ENCODE measurements around the gene FRYL.
A peak's percentile ranks its signal among the peaks of the same experiment; 100 is the strongest.
"Not testable (repeated sequence)": the region's sequence is repeated elsewhere in the genome, so short reads cannot be mapped to it uniquely, and the experiment has no call there.

The FRYL gene

GRCh38 chr4:48779998-48780864 lies at the start of gene FRYL:
TSS of gene FRYL (minus strand) at chr4:48780279. CDS start at chr4:48634410, 145,869 bp downstream.
- DNase-seq = peak; percentile 100

GRCh38 chr4:48827622-48828021 lies 47.5 kb upstream of the FRYL start:
- DNase-seq = no peak

GRCh38 chr4:48821431-48821830 lies 41.4 kb upstream of the FRYL start:
- DNase-seq = peak; percentile 56

- no peak for DNase-seq
Measured at GRCh38 chr4:48816971-48817370, 36.9 kb upstream of the FRYL start.

GRCh38 chr4:48816297-48816696 lies 36.2 kb upstream of the FRYL start:
- not testable (repeated sequence) for DNase-seq

DNA sequence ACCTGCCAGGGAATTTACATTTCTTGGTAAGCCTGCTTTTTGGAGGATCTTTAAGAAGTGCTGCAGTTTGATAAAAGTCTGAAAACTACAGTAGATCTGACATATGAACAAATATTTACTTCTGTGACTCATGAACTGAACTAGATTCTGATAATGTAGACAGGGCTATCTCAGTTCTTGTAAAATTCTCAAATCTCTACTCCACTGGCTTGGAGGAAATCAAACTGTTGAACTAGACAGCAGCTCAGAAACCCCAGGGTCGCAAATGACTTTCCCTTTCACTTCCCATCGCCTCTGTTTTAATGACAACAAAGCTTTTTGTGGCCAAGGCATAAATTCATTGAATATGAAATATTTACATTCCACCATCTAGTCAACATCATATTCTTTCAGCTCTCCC lies 35.4 kb upstream of the FRYL start:
- DNase-seq = peak; percentile 47

- DNase-seq = peak; percentile 22
Measured at GRCh38 chr4:48813964-48814363, 33.9 kb upstream of the FRYL start.

DNA sequence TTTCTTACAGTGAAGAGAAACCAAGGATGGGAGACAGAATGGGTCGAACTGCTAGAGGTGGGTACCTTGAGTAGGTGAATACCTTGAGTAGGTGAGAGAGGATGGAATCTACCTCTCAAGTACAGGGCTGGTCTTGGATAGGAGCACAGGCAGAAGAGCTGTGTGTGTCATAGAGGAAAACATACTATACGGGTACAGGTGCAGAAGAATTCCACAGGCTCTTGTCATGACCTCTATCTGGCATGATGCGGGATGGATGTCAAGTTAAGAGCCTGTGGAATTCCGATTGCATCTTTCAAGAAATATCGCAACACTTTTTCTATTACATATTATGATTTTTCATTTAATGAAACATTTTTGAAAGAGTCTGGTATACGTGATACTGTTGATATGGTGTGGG lies 32.8 kb upstream of the FRYL start:
- DNase-seq = no peak

DNA sequence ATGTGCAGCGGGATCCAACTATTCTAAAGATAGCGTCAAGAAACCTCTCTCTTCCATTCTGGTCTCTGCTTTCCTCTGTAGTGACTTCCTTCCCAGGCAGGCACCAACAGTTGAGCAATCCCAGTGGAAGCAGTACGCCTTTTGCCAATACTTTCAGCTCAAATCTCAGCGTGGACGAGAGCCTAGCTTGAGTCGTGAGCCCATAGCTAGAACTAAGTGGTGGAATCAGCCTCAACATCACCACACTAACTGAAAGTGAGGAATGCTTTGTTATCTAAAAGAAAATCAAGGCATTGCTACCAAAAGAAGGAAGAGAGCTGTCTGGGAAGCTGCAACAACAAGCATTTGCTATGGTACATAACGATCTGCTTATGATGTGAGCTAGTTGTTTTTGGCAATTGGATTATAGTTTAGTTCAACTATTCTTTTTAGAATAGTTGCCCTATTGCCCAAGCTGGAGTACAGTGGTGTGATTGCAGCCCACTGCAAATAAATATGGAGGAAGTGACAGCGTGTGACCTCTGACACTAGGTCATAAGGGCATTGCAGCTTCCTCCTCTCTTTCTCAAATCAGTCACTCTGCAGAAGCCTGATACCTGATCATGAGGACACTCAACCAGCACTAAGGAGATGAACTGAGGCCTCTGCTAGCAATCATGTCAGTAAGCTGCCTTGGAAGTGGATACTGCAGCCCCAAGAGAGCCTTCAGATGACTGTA lies 24.7 kb upstream of the FRYL start:
- peak; percentile 39 for DNase-seq

GRCh38 chr4:48801016-48801715 lies 21.1 kb upstream of the FRYL start:
- no peak for DNase-seq

GRCh38 chr4:48800155-48800554 lies 20.1 kb upstream of the FRYL start:
- DNase-seq = not testable (repeated sequence)

DNA sequence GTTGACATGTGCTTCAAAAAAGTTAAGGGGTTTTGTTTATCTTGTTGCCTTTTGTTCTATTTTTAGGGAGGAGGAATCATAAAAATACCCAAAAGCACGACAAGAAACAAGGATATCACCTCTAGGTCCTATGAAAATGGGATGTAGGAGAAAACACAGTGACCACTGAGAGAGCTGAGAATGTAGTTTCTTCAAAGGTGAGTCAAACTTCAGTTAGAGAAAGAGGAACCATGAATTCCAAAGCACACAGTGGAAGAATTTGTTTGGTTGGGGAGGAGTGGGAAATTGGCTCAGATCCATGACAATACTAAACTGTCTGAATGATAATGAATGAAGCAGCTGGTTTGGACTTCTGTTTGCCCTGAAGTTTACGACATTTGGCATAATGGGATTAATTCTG lies 19.1 kb upstream of the FRYL start:
- DNase-seq = peak; percentile 37

- DNase-seq = no peak
Measured at GRCh38 chr4:48798117-48798516, 18.0 kb upstream of the FRYL start.

- no peak for DNase-seq
Measured at GRCh38 chr4:48796927-48797679, 17.0 kb upstream of the FRYL start.

GRCh38 chr4:48796191-48796926 lies 16.3 kb upstream of the FRYL start:
- no peak for DNase-seq

DNA sequence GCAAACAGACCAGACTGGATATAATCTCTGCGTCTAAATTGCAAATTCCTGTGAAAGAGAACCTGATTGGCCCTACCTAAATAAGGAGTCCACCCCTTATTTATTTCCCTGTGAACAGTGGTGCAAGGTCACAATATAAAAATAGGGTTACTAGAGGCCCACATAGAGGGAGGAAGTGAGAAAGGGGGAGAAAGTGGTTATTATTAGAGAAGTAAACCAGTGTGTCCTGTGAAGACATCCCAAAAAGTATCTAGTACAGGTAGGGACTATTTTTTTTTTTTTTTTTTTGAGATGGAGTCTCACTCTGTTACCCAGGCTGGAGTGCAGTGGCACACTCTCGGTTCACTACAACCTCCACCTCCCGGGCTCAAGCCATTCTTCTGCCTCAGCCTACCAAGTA lies 15.0 kb upstream of the FRYL start:
- DNase-seq = no peak

DNA sequence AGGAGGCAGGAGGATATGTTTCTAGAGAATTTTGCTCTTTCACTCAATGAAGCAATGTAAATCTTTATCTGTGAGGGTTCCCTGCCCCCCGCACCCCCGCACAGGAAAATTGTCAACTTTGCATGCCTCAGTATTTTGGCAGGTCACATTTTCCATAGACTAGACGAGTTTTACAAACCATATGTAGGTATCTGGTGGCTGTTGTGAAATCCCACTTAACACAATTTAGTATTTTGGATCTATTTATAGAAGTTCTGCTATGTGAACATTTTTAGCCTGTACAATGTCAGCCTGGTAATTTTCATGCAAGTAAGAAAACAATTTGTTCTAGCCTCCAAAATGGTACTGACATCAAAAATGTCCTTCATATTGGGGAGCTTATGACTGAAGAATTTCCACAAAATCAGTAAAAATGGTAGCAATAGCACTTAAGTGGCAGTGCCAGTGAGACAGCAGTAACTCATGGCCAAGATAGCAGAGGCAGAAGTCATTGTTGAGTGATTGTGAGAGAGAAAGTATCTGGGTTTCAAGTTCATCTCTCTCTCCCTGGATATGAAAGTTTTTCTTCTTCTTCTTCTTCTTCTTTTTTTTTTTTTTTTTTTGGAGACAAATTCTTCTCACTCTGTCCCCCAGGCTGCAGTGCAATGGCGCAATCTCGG lies 12.4 kb upstream of the FRYL start:
- DNase-seq = peak; percentile 68

DNA sequence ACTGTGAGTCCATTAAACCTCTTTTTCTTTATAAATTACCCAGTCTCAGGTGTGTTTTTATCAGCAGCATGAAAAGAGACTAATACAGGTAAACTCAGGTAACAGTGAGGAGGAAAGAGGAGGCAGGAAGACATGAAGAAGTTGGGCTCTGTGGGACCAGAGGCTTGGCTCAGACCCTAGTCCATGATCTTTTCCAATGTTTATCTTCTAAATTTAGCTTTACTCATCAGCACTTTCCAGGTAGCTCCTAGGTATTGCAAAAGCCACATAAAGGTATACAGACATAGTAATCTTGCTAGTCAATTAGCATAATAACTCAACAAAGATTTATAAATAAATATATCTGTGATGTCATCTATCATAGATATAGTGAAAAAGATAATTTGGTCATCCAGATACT lies 11.2 kb upstream of the FRYL start:
- DNase-seq = no peak

DNA sequence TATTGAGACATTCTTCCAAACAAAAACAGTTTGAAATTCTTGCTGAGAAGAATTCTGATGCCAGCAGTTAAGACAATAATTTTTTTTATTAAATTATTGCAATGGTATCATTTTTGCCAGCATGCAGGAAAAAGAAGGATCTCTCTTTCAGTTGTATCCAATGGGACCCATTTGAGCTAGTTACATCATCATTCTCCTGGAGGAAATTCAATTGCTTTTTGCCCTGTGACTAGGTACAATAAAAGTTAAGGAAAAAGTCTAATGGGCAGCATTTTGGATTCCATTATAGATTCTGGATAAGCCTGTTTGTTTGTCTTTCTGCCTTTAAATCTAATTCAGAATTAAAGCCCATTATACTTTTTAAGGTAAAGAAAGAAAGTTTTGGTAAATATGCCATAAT lies 10.5 kb upstream of the FRYL start:
- no peak for DNase-seq

DNA sequence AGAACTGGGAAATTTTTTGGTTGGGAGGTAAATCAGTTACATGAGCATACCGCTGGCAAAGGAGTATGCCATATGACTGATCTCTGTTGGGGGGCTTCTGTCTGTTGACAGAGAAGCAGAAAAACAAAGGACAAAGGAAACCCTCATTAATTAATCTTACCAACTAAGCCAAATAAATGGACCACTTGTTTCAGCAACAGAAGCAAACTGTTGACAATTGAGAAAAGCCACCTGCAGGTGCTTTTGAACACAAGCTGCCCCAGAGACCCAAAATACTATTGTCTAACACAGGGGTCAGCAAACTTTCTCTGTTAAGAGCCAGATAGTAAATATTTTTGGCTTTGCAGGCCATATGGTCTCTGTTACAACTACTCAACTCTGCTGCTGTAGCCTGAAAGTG lies 7.0 kb upstream of the FRYL start:
- DNase-seq = no peak

DNA sequence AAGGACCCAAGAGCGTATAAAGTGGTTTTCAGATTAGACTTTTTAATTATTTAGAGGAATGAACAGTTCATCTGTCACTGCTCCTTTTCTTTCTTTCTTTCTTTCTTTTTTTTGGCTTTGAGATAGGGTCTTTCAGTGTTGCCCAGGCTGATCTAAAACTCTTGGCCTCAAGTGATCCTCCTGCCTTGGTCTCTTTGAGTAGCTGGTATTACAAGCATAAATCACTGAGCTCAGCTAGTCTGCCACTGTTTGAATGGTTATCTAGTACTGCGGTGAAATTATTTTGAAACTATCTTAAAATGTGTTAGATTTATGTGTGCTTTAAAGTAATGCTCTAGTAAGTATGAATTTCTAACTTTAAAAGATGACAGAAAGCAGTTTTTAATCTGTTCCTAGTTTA lies 6.5 kb upstream of the FRYL start:
- DNase-seq = no peak

DNA sequence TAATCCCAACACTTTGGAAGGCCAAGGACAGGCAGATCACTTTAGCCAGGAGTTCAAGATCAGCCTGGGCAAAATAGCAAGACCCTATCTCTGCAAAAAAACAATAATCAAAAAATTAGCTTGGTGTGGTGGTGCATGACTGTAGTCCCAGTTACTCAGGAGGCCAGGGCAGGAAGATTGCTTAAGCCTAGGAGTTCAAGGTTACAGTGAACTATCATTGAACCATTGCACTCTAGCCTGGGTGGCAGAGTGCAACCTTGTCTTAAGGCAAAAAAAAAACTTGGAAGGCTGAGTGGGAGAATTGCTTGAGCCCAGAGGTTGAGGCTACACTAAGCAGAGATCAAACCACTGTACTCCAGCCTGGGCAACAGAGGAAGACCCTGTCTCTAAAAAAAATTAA lies 5.2 kb upstream of the FRYL start:
- no peak for DNase-seq

Measured in MV-4-11 (cell line).